ENCODE results near the gene LRRC75A.
A peak's percentile ranks its signal among the peaks of the same experiment; 100 is the strongest.
"Not testable (repeated sequence)": the region's sequence is repeated elsewhere in the genome, so short reads cannot be mapped to it uniquely, and the experiment has no call there.

The LRRC75A gene

DNA sequence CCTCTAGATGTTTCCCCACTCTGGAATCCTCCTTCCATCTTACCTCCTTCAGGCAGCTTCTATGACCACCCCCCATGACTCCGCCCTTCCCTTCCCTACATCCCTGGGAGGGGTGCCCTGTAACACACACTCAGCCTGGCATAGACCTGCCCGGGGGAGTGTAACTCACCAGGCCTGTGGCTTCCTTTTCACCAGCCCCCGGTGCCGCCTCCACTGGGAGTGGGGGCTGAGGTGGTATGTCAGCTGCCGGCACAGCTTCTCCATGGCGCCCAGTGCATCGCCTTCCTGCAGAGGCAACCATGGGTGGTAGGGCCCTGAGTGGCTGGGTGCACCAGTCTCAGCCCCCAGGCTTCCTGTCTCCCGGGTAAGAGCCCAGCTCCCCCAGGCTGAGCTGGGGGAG, 44.3 kb downstream of the LRRC75A start:
- DNase-seq = no peak

DNA sequence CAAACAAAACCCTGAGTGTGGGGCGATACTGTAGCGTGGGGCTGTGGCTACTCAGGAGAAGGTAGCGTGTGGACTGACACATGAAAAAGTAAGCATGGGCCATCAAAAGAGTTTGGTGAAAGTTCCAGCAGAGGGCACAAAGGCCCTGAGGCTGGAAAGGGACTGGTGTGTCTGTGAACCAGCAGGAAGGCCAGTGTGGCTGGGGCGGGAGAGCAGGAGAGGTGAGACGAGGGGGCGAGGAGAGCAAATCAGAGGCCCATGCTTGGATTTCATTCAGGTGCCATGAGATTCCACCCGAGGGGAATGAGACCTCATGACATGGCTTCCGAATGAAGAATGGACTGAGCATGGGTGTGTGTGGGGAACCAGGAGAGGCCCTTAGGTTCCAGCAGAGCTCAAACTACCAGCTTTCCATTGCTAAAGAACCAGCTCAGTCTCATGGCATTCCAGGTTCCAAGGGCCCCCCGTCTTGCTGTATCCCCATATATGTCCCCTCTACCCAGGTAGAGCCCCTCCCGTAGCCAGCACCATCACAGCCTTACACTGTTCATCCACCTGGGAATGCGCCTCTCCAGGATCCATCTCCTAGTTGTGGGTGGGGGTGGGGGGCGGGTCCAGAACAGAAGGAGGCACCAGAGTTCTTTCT, 45.5 kb downstream of the LRRC75A start:
- no peak for DNase-seq

DNA sequence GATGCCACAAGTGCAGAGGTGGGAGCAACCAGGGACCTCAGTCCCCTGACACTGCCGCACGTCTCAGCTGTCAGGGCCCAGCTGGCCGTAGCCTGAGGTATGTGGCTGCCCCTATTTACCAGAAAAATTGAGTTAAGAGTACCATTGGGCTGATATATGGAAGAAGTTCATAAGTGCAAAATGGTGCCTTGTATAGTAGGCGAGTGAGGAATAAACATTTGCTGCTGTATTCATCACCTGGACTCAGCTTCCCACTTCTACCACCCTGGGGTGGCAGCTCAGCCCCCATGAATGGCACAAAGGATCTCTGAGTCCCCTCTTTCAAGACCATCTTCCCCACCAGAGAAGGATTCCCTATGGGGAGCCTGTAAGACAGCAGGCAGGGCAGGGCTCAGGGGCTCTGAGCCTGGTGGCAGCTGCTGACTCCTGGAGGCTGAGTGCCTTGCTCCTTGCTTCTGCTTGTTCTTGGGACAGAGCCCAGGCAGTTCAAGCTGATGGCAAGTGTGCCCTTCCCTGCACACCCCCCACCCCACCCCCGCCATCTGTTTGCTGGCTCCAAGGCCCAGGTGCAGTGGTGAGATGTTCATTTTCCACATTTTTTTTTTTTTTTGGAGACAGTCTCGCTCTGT, 47.6 kb downstream of the LRRC75A start:
- DNase-seq = no peak

DNA sequence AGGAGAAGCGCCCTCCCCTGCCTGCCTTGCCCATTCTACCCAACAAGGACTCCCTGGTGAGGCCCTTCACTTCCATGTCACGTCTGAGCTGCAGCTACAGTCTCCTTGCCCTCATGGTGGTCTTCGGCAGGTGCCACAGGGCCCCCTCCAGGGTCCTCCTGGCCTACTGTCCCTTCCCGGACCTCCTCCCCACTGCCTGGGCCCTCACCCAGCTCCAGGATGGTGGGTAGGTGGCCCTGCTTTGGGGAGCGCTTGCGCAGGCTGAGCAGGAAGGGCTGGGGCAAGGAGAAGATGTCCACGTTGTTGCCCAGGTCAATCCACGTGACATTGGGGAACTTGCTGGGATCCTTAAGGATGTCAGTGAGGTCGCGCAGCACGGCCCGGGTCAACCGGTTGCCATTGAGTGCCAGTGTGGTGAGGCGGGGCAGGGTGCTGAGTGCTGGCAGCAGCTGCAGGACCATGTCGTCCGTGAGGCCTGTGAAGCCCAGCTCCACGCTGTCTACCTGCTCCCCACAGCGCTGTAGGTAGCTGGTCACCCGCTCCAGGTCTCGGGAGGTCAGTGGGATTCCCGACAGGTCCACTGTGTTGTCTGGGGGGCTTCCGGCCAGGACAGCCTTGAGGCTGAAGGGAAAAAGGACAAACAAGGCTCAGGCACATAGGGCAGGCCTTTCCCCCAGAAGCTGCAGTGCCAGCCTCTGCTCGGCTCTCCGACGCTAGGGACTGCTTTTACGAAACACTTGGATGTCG, 48.3 kb downstream of the LRRC75A start:
- DNase-seq = peak; percentile 10

DNA sequence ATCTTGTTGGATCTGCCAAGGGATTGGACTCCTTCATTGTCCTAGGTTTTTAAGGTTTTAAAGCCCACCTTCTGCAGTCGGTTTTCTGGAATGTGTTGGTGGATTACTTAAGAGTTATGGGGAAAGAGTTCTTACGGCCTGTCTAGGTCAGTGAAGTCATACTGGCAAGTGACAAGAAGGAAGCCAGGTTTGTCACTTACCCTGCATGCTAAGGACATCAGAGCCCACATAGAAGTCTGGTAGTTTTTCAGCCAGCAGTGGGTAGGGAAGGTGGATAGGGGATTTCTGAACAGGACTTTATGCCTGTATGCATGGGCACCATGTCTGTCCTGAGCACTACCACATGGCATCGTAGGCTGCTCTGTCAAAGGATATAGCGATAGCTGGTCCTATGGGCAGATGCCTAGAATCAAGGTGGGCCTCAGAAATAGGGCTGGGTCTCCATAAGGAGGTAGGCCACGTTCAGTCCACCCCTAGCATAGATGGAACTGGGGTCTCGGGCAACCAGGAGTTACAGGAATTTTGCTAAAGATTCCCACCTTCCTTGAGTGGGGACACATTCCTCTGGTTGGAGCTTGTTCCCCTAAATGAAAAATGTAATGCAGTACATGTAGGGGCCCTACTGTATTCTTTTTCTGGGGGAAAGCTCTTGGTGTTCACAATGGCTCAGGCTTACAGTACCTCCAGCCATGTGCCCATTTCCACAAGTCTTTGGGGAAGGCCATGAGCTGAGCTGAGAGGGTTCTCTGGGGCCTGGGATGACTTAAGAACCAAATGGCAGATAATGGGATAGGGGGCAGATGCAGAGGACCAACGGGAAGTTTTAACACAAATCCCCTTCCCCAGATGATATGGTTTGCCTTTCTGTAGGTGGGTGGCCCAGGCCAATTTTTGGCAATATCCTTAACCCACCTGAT, 49.1 kb downstream of the LRRC75A start:
- no peak for DNase-seq

DNA sequence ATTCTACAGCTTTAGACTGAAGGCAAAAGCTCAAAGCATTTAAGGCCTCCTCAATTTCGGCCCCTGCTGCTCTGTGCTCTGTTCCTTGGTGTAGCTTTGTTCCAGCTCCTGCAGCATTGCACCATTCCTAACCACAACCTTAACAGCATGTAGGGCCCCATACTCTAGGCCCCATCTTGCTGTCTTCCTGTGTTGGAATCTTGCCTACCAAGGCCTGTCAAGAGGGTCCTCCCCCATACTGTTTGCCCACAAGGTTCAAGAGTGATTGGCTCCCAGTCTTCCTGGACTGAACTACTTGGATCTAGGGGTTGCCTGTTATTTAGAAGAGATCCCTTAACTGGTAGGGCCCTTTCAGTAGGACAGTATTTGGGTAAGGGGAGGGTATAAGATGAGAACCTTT, 49.9 kb downstream of the LRRC75A start:
- peak; percentile 11 for DNase-seq

DNA sequence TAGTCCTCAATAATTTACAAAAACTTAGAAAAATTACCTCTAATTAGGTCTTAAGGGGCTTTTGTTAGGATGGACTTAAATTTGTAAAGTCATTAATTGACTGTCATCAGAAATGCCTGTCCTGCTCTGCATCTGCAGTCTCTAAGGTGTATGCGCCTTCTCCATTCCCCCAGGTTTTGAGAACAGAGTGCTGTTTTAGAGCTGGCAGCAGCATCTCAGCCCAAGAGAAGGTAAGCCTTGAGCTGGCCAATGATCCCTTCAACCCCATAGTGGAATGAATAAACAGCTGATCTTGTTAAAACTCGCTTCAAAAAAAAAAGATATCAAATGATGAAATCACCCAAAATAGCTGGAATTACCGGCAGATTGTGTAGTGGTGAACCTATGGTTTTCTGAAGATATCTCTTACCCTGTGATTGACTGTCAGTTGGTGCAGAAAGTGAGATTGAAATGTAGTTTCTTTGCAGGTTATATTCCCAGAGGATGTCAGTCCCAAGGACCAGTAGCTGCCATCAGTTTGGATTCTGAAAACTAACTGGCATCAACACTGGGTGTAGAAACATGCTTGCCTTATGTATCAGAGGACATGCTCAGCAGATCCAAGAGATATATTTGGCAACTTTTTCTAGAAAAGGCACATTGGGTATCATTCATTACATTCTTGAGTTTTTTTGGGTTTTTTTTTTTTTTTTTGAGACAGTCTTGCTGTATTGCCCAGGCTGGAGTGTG, 50.9 kb downstream of the LRRC75A start:
- DNase-seq = no peak

DNA sequence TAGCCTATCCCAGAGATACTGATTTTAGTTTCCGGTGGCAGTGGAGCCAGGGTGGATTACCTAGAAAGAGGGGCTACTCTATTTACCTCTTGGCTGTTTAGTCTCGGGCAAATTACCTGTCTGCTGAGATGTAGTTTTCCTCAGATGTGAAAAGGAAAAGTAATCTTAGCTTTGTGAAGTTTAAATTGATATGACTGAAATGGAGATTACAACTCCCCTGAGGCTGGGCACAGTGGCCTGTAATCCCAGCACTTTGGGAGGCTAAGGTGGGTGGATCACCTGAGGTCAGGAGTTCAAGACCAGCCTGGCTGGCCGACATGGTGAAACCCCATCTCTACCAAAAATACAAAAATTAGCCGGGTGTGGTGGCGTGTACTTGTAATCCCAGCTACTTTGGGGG, 51.6 kb downstream of the LRRC75A start:
- DNase-seq = not testable (repeated sequence)

DNA sequence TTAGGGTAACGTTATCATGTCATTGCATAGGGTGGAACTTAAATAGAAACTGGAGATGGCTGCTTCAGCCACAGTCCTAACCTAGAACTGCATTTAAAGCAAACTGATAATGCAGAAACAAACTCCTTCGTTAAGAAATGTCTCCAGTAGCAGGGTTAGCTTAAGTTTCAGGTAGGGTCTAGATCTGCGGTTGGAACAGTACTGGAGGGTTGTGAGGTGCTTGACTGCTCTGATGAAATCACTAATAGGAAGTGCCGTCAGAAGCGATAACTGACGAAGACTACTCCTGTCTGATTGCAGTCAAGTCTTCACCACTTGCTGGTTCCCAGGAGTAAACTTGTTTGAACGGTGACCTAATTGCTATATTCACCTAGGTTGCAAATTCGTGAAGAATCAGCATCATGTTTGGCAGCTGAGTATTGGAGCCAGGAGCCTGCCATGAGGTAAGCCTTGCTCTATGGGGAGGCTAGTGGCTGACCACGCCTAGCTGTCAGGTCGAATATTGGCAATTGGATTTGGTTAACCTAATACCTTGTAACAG, 52.1 kb downstream of the LRRC75A start:
- DNase-seq = peak; percentile 73

DNA sequence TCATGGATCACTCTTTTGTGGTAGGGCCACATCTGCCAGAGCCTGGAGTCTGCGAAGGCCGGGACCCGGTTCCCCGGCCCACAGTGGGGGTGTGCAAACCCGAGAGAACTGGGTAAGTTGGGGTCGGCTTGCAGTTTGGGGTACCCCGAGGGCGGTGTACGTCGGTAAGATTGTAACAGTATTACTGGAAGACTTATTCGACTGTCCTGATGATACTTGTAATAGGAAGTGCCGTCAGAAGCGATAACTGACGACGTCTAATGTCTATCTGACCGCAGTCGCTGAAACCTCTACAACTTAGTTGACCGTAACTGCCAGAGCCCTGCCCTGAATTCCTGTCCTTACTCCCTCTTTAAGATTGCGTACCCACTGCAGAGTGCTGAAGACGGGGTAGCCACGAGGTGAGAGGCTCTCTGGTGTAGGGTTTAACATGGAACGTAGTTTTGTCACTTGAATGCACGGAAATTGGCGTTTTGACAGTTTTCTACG, 52.6 kb downstream of the LRRC75A start:
- DNase-seq = peak; percentile 77

DNA sequence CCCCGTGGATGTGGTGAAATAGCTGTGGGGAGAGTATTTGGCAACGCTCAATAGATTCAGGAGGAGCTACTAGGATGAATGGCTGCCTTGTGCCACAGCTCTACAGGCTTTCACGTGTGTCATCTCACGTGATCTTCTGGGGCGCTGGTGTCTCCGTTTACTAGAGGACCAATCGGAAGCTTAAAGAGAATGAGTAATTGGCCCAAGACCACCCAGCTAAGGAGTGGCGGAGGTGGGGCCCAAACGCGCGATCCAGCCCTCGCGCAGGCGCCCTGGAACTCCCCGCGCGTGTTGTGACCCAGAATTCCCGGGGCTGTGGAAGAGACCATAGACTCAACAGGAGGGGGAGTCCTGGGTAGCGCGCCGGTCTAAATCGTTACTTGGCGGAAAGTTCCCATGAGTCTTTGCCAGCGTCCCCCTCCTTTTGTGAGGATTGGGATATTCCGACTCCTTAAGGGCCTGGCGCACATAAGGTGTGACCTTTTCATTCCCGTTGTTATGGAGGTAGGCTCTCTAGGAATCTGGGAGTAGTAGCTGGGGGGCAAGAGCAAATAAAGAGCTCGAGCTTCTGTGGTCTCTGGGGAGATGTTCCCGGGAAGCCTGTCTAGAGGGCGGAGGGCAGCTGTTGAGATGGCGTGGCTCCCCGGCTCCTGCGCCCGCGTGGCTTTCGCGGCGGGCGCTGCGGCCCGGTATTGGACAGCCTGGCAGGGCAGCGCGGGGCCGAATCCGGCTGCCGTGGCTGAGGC, 53.3 kb downstream of the LRRC75A start:
- DNase-seq = peak; percentile 98

DNA sequence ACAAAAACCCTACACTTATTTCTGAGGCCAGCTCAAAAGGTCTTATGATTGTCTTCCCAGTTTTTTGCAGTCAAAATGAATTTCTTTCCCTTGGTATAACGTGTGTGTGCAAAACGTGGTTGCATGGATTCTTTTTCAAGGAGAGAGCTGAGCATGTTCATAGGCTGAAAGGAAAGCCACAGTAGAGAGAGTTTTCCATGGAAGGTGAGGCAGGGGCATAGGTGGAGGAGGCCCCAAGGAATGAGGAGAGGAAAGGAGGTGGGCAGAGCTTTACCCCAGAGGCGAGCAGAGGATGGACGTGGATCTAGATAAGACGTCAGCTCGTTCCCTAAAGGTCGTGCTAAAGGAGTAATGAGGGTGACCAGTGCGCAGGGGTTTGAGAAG, 53.8 kb downstream of the LRRC75A start:
- no peak for DNase-seq

DNA sequence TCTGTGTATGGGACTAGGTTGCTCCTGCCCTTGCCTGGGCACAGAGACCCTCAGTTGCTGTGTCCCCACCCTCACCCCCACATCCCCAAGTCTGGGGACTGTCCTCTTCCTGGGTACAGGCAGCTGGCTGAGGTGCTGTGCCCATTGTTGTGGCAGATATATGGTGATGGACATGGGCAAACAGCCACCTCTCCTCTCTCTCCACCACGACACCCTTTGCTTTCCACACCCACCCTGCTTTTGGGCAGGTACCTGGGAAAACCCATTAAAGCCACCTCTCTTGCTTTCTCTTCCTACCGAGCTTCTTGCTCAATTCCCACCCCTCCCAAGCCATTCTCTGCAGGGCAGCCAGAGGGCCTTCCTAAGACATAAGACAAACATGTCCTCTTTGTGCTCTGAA, 54.9 kb downstream of the LRRC75A start:
- DNase-seq = no peak

DNA sequence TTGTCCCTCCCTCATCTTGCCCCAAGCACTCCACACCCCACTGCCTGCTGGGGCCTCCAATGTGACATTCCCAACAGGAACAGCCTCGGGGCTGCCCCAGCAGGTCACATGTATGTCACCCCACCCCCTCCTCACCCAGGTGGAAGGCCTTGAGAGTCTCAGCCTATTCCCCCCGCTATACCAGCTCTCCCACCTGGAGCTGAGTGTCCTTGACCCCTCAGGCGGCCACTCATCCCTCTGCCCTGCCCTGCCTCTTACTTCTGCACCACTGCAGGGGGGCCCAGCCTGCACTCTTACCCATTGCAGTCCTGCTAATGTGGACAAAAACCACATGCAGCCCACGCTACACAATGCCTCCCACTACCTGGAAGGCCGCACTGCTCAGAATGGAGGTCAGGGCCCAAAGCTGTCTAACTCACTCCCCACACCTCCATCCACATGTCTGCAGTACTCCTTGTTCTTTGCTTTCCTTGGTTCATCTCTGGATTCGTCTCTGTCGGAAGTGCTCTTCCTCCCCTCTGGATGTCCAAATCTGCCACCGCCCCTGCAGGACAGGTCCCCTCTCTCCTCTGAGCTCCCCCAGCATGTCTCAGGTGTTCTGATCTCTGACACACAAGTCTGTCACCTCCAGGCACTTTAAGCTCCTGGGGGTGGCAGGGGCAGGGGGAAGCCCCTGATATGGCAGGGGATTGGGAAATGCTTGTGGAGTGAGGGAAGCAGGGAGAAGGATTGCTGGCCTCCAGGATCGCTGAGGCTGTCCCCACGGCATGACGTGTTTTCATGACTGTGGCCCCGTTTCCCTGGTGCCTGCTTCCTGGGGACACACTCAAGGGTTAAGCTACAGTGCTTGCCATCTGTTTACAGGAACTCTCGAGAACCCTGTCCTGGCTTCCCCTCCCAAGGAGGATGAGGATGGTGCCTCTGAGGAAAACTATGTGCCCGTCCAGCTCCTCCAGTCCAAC, 55.8 kb downstream of the LRRC75A start:
- DNase-seq = no peak

DNA sequence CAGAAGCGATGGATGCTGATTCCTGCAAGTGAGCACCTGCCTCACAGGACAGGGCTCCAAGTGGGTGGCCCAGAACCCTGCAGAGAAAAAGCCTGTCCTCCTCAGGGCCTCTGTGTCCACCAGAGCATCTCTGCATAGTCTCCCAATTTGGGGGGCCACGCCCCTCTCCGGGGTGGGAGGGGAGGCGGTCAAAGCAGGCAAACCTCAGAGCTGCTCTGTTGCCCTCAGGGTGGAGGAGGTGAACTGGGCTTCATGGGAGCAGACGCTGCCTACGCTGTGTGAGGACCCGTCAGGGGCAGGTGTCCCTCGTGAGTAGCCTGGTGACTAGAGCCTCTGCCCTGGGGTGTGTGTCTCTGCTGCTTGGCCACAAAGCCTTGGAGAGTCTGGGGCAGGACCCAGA, 57.3 kb downstream of the LRRC75A start:
- no peak for DNase-seq

DNA sequence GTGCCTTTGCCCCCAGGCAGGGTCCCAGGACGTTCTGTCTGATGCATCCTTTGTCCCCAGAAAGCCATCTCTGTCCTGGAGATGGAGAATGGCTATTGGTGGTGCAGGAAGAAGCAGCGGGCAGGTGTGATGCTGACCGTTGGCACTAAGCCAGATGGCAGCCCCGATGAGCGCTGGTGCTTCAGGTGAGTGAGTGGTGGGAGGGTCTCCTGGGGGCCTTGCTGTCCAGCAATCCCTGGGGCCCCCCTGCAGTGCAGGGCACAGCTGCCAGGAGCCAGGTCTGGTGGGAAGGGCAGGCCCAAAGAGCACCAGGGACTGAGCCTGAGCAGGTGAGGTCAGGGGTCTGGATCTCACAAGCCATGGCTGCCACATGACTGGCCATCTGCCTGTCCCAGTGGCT, 58.5 kb downstream of the LRRC75A start:
- no peak for DNase-seq

DNA sequence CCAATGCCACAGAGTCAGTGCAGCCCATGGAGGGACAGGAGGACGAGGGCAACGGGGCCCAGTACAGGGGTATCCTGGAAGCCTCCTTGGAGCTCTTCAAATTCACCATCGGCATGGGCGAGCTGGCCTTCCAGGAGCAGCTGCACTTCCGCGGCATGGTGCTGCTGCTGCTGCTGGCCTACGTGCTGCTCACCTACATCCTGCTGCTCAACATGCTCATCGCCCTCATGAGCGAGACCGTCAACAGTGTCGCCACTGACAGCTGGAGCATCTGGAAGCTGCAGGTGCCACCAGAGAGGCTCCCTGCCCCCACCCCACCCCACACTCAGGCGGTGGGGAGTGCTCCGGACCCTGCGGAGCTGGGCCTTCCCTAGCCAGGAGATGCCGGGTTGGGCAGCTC, 60.0 kb downstream of the LRRC75A start:
- DNase-seq = no peak

DNA sequence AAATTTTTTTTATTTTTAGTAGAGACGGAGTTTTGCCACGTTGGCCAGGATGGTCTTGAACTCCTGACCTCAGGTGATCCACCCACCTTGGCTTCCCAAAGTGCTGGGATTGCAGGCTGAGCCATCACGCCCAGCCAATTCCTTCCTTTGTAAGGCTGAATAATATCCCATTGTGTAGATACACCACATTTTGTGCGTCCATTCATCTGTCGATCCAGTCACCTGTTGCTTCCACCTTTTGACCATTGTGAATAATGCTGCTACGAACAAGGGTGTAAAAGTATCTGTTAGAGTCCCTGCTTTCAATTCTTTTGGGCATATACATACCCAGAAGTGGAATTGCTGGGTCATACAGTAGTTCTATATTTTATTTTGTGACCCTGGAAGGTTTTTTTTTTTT, 61.3 kb downstream of the LRRC75A start:
- DNase-seq = no peak

DNA sequence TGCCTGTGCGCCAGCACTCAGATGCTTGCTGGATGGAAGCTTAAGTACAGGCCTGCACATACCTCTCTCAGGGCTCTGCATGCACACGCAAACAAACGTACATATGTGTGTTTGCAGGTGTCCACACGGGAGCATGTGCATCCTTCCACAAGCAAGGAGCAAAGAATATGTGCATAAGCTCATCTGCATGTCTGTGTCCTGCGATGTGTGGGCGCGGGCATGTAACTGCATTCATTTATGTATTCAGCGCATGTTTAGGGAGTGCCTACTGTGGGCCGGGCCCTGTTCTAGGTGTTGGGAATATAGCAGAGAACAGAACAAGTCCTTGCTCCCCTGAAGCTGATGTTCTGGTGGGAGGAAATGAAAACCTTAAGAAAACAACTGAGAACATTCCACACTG, 62.9 kb downstream of the LRRC75A start:
- no peak for DNase-seq
